HUES64 (cell line): ENCODE data around the gene KLHDC4.

ENCODE experiments used
- H3K27ac ChIP-seq: 2 replicates; pipeline ENCODE4 v1.7.0; 2013; ENCODE audit warnings: low read depth, low read length, inconsistent platforms
- H3K27me3 ChIP-seq: 2 replicates; pipeline ENCODE4 v1.6.1; 2013; ENCODE audit warnings: mild to moderate bottlenecking, low read length; ENCODE audit not compliant: insufficient read depth
- H3K36me3 ChIP-seq: 2 replicates; pipeline ENCODE4 v1.6.1; 2013; ENCODE audit warnings: mild to moderate bottlenecking, low read length; ENCODE audit not compliant: insufficient read depth
- H3K4me1 ChIP-seq: 2 replicates; pipeline ENCODE4 v1.6.1; 2013; ENCODE audit warnings: mild to moderate bottlenecking, low read length, moderate library complexity; ENCODE audit not compliant: insufficient read depth
- H3K4me3 ChIP-seq: 2 replicates; pipeline ENCODE4 v1.5.1; 2013; ENCODE audit warnings: mild to moderate bottlenecking, low read length, moderate library complexity
- H3K9ac ChIP-seq: 2 replicates; pipeline ENCODE4 v1.6.1; 2013; ENCODE audit warnings: mild to moderate bottlenecking, low read depth, low read length
- H3K9me3 ChIP-seq: 2 replicates; pipeline ENCODE4 v1.6.1; 2013; ENCODE audit warnings: low read depth, low read length; ENCODE audit not compliant: insufficient read depth
- WGBS: fragments of 150-250, 120-280 bp; methylation state at CpG from one replicate; pipeline ENCODE4 v1.1.7; 2013; ENCODE audit warnings: missing lambda C conversion rate; 5-methylcytosine and 5-hydroxymethylcytosine counted together

The KLHDC4 gene

GRCh38 chr16:87713451-87714229 lies 52.1 kb downstream of the KLHDC4 start:
- Histone ChIP-seq H3K27me3 (no peaks in the 10 kb centered on the region), H3K27ac (no peak overlapping the region), H3K36me3 (peaks cover 76% of the 10 kb centered on the region), H3K4me3 (no peak overlapping the region), H3K9me3 (no peaks in the 10 kb centered on the region), H3K4me1 (no peaks in the 10 kb centered on the region), H3K9ac (no peak overlapping the region)
- WGBS = 96% methylated on average over 19 of the region's 19 CpGs

- Histone ChIP-seq H3K9me3 (no peaks in the 10 kb centered on the region), H3K27ac (no peak overlapping the region), H3K4me3 (no peak overlapping the region), H3K9ac (no peak overlapping the region), H3K36me3 (peaks cover 81% of the 10 kb centered on the region), H3K27me3 (no peaks in the 10 kb centered on the region), H3K4me1 (no peaks in the 10 kb centered on the region)
- WGBS = 93% methylated on average over 14 of the region's 14 CpGs
Measured at GRCh38 chr16:87712184-87712762, 53.5 kb downstream of the KLHDC4 start.

- Histone ChIP-seq H3K4me1 (0 out of 2 replicates have a peak, but pooled peaks cover 5% of the 10 kb centered on the region), H3K4me3 (no peak overlapping the region), H3K9ac (no peak overlapping the region), H3K9me3 (no peaks in the 10 kb centered on the region), H3K27me3 (no peaks in the 10 kb centered on the region), H3K36me3 (peaks cover 82% of the 10 kb centered on the region), H3K27ac (no peak overlapping the region)
- WGBS = 95% methylated on average over 12 of the region's 12 CpGs
Measured at GRCh38 chr16:87710887-87711286, 54.9 kb downstream of the KLHDC4 start.

- peaks cover 75% of the 10 kb centered on the region for H3K36me3 ChIP-seq
- no peak overlapping the region for H3K4me3 ChIP-seq
- H3K9ac ChIP-seq = no peak overlapping the region
- H3K9me3 ChIP-seq = no peaks in the 10 kb centered on the region
- 96% methylated on average over 12 of the region's 12 CpGs for WGBS
- H3K4me1 ChIP-seq = 0 out of 2 replicates have a peak, but pooled peaks cover 7% of the 10 kb centered on the region
- no peak overlapping the region for H3K27ac ChIP-seq
- H3K27me3 ChIP-seq = no peaks in the 10 kb centered on the region
Measured at GRCh38 chr16:87709677-87710076, 56.1 kb downstream of the KLHDC4 start.

GRCh38 chr16:87708881-87709638 lies 56.7 kb downstream of the KLHDC4 start:
- peaks cover 70% of the 10 kb centered on the region for H3K36me3 ChIP-seq
- 96% methylated on average over 49 of the region's 49 CpGs for WGBS

GRCh38 chr16:87707714-87708580 lies 57.8 kb downstream of the KLHDC4 start:
- Histone ChIP-seq H3K27ac (no peak overlapping the region), H3K4me3 (no peak overlapping the region), H3K9ac (no peak overlapping the region; the same call in 1 of the 2 replicates), H3K36me3 (peaks cover 73% of the 10 kb centered on the region), H3K9me3 (no peaks in the 10 kb centered on the region), H3K4me1 (0 out of 2 replicates have a peak, but pooled peaks cover 7% of the 10 kb centered on the region), H3K27me3 (no peaks in the 10 kb centered on the region)
- WGBS = 95% methylated on average over 45 of the region's 45 CpGs

More at GRCh38 chr16:87708881-87709638, 56.7 kb downstream of the KLHDC4 start:
- Histone ChIP-seq H3K27me3 (no peaks in the 10 kb centered on the region), H3K27ac (no peak overlapping the region), H3K4me1 (0 out of 2 replicates have a peak, but pooled peaks cover 7% of the 10 kb centered on the region), H3K9ac (no peak overlapping the region), H3K9me3 (no peaks in the 10 kb centered on the region), H3K4me3 (no peak overlapping the region)

- H3K9me3 ChIP-seq = no peaks in the 10 kb centered on the region
- H3K36me3 ChIP-seq = peaks cover 77% of the 10 kb centered on the region
- H3K27ac ChIP-seq = no peak overlapping the region
- H3K27me3 ChIP-seq = no peaks in the 10 kb centered on the region
- WGBS = 79% methylated on average over 17 of the region's 17 CpGs
- H3K9ac ChIP-seq = no peak overlapping the region
- no peak overlapping the region for H3K4me3 ChIP-seq
- H3K4me1 ChIP-seq = 0 out of 2 replicates have a peak, but pooled peaks cover 7% of the 10 kb centered on the region
Measured at GRCh38 chr16:87707097-87707496, 58.7 kb downstream of the KLHDC4 start.

GRCh38 chr16:87706278-87707000 lies 59.3 kb downstream of the KLHDC4 start:
- Histone ChIP-seq H3K9ac (no peak overlapping the region; the same call in 1 of the 2 replicates), H3K9me3 (no peaks in the 10 kb centered on the region), H3K27me3 (no peaks in the 10 kb centered on the region), H3K4me1 (0 out of 2 replicates have a peak, but pooled peaks cover 7% of the 10 kb centered on the region), H3K36me3 (peaks cover 79% of the 10 kb centered on the region), H3K4me3 (no peak overlapping the region), H3K27ac (0 out of 2 replicates have a peak overlapping the region, but pooled peaks have one; percentile 25)
- 81% methylated on average over 28 of the region's 28 CpGs for WGBS

- H3K36me3 ChIP-seq = peaks cover 79% of the 10 kb centered on the region
- no peaks in the 10 kb centered on the region for H3K9me3 ChIP-seq
- 0 out of 2 replicates have a peak, but pooled peaks cover 7% of the 10 kb centered on the region for H3K4me1 ChIP-seq
- H3K4me3 ChIP-seq = no peak overlapping the region
- no peak overlapping the region for H3K27ac ChIP-seq
- no peak overlapping the region for H3K9ac ChIP-seq
- H3K27me3 ChIP-seq = no peaks in the 10 kb centered on the region
- WGBS = 65% methylated on average over 31 of the region's 31 CpGs
Measured at GRCh38 chr16:87705771-87706277, 60.0 kb downstream of the KLHDC4 start.
